Activated CD8-positive, alpha-beta memory T cell treated with anti-CD3 and anti-CD28 coated beads, Interleukin-2, amount 50 U/mL, for 48 hours (primary cell): ENCODE measurements around the gene CCR5.

Experiments
- DNase-seq: peaks from one replicate; pipeline ENCODE4 v3.0.0-alpha.2; 2020

CCR5 gene

GRCh38 chr3:46409739-46410489, 39.2 kb downstream of the CCR5 start:
- no peak for DNase-seq

GRCh38 chr3:46410669-46411068, 39.9 kb downstream of the CCR5 start:
- DNase-seq: no peak

DNA sequence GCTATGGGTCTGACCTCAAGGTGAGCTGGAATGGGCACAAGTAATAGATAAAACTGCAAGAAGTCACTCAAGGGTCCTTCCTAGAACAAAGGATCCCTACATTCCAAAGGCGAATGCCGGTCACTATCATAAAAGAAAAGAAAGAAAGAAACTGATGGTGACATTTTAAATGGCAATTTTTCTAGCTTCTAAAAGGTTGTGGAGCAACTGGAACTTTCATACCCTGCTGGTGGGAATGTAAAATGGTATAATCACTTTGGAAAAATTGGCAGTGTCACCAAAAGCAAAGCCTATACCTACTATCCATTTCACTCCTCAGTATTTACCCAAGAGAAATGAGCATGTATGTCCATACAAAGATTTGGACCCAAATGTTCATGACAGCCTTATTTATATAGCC, 40.5 kb downstream of the CCR5 start:
- no peak for DNase-seq

DNA sequence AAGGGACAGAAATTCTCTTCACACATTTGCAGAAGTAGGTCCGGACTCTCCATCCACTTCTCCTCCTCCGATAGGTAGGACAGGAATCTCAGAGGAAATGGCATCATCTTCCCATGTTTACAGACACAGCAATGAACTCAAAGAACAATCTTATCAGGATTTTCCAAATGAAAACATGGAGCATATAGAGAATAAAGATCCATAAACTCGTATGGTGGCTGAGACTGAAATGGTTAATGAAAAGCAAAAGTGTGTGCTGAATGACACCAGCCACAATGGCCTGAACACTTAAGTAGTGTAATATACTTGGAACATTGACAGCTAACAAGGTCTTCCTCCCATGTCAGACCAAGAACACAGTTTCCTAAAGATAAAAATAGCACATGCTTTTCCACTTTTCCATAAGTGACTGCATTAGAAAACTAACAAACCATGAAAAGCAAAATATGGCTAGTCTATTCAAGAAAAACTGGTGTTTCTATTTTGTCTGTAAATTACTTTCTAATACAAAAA, 42.1 kb downstream of the CCR5 start:
- DNase-seq: no peak

DNA sequence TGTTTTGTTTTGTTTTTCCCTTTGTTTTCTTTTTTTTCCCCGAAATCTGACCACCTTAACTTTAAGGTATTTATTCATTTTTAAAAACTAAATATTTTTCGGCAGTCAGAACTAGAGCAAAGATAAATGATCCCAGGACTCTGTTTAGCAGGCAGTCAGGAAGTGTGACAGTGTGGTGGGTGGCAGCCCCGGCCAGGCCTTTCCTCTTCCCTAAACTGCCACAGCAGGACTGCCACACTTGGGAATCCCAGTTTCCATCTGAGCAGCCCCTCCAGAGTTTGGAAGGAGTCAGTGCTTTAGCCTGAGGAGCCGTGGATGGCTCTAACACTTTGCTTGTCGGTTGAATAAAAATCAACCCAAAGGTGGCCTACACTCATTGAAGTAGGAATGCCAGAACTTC, 43.2 kb downstream of the CCR5 start:
- no peak for DNase-seq

DNA sequence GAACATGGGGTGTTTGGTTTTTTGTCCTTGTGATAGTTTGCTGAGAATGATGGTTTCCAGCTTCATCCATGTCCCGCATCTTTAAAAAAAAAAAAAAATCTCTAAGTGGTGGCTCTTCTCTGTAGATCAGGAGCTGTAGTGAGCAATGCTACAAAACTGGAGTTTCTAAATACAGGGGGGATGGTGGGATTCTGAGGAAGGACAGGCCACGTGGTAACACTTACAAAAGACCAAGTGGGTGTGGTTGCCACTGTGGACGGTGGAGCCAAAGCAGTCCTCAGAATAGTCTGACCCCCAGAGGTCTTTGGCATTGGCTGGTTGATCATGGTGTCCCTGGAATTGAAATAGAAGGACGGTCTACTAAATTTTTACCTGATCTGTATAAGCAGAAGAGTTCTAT, 44.0 kb downstream of the CCR5 start:
- no peak for DNase-seq

- DNase-seq: no peak
Observed at GRCh38 chr3:46416125-46416810, 45.5 kb downstream of the CCR5 start.

DNA sequence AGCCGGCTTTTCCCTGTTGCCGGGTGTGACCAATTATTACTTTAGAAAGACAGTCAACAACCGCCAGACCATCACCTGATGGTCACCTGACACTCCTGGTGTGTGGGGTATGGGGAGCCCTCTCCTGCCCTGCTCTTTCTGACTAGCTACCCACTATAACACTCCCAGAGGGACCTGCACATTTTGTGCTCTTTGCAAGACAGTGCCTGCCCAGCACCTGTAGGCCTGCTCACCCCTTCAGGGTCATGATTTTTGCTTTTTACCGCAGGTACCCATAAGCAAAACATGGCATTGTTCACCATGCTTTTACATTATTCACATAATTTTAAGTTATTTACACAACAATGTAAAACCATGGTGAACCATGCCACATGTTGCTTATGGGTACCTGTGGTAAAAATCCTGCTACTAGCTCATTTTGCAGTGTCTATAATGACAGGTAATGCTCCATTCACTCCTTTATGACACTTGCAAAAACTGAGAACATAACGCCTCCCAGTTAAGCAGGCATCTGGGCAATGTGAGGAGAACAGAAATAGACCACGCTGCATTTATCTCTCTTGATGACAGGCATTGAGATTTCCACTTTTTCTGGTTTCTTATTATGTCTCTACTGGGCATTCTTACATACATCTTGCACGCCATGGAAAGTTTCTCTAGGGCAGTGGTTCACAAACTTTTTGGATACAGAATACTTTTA, 46.2 kb downstream of the CCR5 start:
- no peak for DNase-seq

DNA sequence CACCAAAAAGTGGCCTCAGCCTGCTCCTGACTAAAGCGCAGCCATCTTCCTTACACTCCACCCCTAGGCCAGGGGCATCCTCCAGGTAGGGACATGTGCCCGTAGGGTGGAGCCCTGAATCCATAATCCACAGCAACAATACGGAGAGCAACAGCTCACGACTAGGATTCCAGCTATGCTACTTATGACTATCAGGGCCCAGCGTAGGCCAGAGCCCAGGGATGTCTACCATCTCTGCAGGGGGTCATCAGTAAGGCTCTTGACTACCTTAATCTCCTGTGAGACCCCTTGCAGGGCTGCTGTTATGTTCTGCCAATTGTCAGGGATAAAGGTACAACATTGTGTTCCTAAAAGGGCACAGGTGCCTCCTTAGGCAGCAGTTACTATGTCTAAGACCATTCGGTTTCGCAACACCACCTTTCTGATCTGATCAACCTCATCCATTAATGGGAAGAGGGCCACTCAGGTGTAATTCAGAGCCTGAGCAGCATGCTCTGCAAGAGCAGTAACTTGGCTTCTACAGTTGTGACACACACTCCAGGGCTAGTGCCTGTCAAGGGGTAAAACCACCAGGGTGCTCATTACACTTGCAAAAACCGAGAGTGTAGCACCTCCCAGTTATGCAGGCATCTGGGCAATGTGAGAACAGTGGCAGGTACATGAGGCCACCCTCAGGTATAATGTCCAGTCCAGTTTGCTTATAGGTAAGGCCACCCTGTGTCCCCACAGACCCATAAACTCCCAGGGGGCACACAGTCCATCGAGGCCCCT, 47.3 kb downstream of the CCR5 start:
- DNase-seq: no peak

GRCh38 chr3:46419816-46420215, 49.1 kb downstream of the CCR5 start:
- DNase-seq: no peak

DNA sequence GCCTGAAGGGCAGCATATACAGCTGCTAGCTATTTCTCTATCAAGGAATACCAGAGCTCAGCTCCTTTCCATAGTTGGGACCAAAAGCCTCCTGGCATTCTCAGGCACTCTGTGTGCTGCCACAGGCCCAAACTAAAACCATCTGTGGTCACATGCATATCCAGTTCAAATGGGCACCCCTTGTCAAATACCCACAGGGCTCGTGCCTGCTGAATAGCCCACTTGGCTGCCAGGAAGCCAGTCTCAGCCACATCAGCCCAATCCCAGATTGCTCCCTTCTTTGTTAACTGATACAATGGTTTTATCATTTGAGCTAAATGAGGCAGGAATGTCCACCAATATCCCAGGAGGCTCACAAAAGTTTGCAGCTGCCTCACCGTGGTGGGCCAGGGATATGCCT, 50.2 kb downstream of the CCR5 start:
- DNase-seq: no peak

GRCh38 chr3:46422617-46423016, 51.9 kb downstream of the CCR5 start:
- DNase-seq: no peak

GRCh38 chr3:46423588-46423987, 52.8 kb downstream of the CCR5 start:
- DNase-seq: no peak
